H1 (cell line): Measurements from ENCODE around the gene TK1. TPM values are rescaled to one million over a fixed set of nuclear protein-coding genes. Genes with fewer than 3 reads are reported as not detected.
A peak's percentile ranks its signal among the peaks of the same experiment; 100 is the strongest.

Experiments
- CTCF ChIA-PET: fragments of 300-600 bp; sonication (Branson Sonifier 250); formaldehyde crosslinking; loops from one replicate; lab custom pipeline; 2021; ENCODE audit not compliant: partially characterized antibody; lab: Charles Lee
- POLR2A ChIA-PET: fragments of 300-600 bp; sonication (Branson Sonifier 250); formaldehyde crosslinking; loops from one replicate; lab custom pipeline; 2021; ENCODE audit warnings: inconsistent platforms; ENCODE audit not compliant: partially characterized antibody; lab: Charles Lee
- DNase-seq, 2 experiments: peaks; one replicate each; pipeline versions ENCODE4 v3.0.0 to v3.0.0-alpha.2; 2010 to 2022; ENCODE audit warnings: low spot score in 2 of 2, low read depth in 1 of 2, mixed read lengths in 1 of 2
- FAIRE-seq: peaks from 2 replicates; lab custom pipeline; 2011; peaks lifted over from hg19 to GRCh38; lab: Jason Lieb, UNC
- H2AFZ ChIP-seq: 2 replicates; pipeline ENCODE4 v1.8.1; 2012; ENCODE audit warnings: low read length, inconsistent platforms
- H2AK5ac ChIP-seq: 2 replicates; pipeline ENCODE4 v1.6.1; 2013; ENCODE audit warnings: low read depth, low read length
- H2BK120ac ChIP-seq: replicated peaks from 2 replicates; pipeline ENCODE3; 2013; ENCODE audit warnings: low read depth, low read length, inconsistent platforms
- H2BK12ac ChIP-seq: 2 replicates; pipeline ENCODE4 v1.6.1; 2013; ENCODE audit warnings: low read depth, low read length
- H2BK15ac ChIP-seq: 2 replicates; pipeline ENCODE4 v1.6.1; 2013; ENCODE audit warnings: low read length
- H2BK20ac ChIP-seq: 2 replicates; pipeline ENCODE4 v1.6.1; 2013; ENCODE audit warnings: low read length
- H2BK5ac ChIP-seq: 2 replicates; pipeline ENCODE4 v1.6.1; 2013; ENCODE audit warnings: low read depth, low read length
- H3K14ac ChIP-seq: 2 replicates; pipeline ENCODE4 v1.6.1; 2013; ENCODE audit warnings: inconsistent platforms; ENCODE audit not compliant: insufficient read length
- H3K18ac ChIP-seq: 2 replicates; pipeline ENCODE4 v1.6.1; 2013; ENCODE audit warnings: low read length; ENCODE audit errors: extremely low read depth
- H3K23ac ChIP-seq: 2 replicates; pipeline ENCODE4 v1.6.1; 2013; ENCODE audit warnings: inconsistent platforms; ENCODE audit not compliant: insufficient read length
- H3K23me2 ChIP-seq: 2 replicates; pipeline ENCODE4 v1.6.1; 2013; ENCODE audit warnings: low read depth, low read length
- H3K27ac ChIP-seq: 2 replicates; pipeline ENCODE4 v1.6.1; 2011; ENCODE audit warnings: low read depth, low read length, inconsistent platforms
- H3K27me3 ChIP-seq, 4 experiments: replicated peaks in 1 of 4; 1 replicate in 1 of 4; 2 replicates in 3 of 4; pipeline versions ENCODE4 v1.6.1 to v1.8.1; 2011 to 2013; ENCODE audit warnings: low read length in 3 of 4, mild to moderate bottlenecking in 3 of 4, inconsistent platforms in 2 of 4, mixed read lengths in 2 of 4, moderate library complexity in 1 of 4; ENCODE audit not compliant: control insufficient read depth in 3 of 4, insufficient read depth in 3 of 4; ENCODE audit errors: extremely low read depth in 1 of 4
- H3K36me3 ChIP-seq, 4 experiments: 2 replicates each; pipeline versions ENCODE4 v1.6.1 to v1.8.1; 2011 to 2013; ENCODE audit warnings: mild to moderate bottlenecking in 4 of 4, low read length in 3 of 4, moderate library complexity in 2 of 4, control low read depth in 1 of 4, inconsistent platforms in 1 of 4; ENCODE audit not compliant: insufficient read depth in 4 of 4, control insufficient read depth in 2 of 4
- H3K4ac ChIP-seq: replicated peaks from 2 replicates; pipeline ENCODE3; 2013; ENCODE audit warnings: low read length, low read depth, mixed read lengths, inconsistent platforms; ENCODE audit not compliant: insufficient read length
- H3K4me1 ChIP-seq, 4 experiments: replicated peaks in 1 of 4; 1 replicate in 1 of 4; 2 replicates in 3 of 4; pipeline versions ENCODE4 v1.6.1 to v1.8.1; 2011 to 2013; ENCODE audit warnings: low read length in 3 of 4, inconsistent platforms in 2 of 4, mixed read lengths in 1 of 4; ENCODE audit not compliant: insufficient read depth in 4 of 4, control insufficient read depth in 3 of 4
- H3K4me2 ChIP-seq, 2 experiments: 2 replicates each; pipeline versions ENCODE4 v1.6.1 to v1.8.1; 2011 to 2013; ENCODE audit warnings: low read depth in 2 of 2, low read length in 2 of 2, control low read depth in 1 of 2, inconsistent platforms in 1 of 2, mild to moderate bottlenecking in 1 of 2; ENCODE audit not compliant: insufficient read depth in 1 of 2
- H3K4me3 ChIP-seq, 4 experiments: fragments of 200-600, 300-600 bp in 1 of 4; sonication (generic), shearing (Covaris generic), sonication (Bioruptor Twin) in 1 of 4; 2 replicates each; pipeline versions ENCODE4 v1.5.1 to v1.8.1; 2011 to 2016; ENCODE audit warnings: low read length in 4 of 4, low read depth in 3 of 4, control low read depth in 2 of 4, inconsistent platforms in 2 of 4, mild to moderate bottlenecking in 2 of 4, mixed read lengths in 1 of 4, moderate library complexity in 1 of 4; ENCODE audit not compliant: insufficient read depth in 2 of 4; ENCODE audit errors: extremely low read depth in 1 of 4
- H3K56ac ChIP-seq: replicated peaks from 2 replicates; pipeline ENCODE3; 2013; ENCODE audit warnings: low read depth, mild to moderate bottlenecking, mixed read lengths, low read length, inconsistent platforms; ENCODE audit not compliant: insufficient read length
- H3K79me1 ChIP-seq: 2 replicates; pipeline ENCODE4 v1.6.1; 2013; ENCODE audit warnings: low read depth, low read length, control low read depth
- H3K79me2 ChIP-seq, 2 experiments: 2 replicates each; pipeline versions ENCODE4 v1.6.1 to v1.8.1; 2012 to 2013; ENCODE audit warnings: low read length in 2 of 2, mild to moderate bottlenecking in 2 of 2, inconsistent platforms in 1 of 2; ENCODE audit not compliant: insufficient read depth in 2 of 2, control insufficient read depth in 1 of 2
- H3K9ac ChIP-seq, 4 experiments: replicated peaks in 1 of 4; 1 replicate in 1 of 4; 2 replicates in 3 of 4; pipeline versions ENCODE4 v1.6.1 to v1.8.1; 2011 to 2013; ENCODE audit warnings: low read depth in 3 of 4, low read length in 3 of 4, control low read depth in 2 of 4, mild to moderate bottlenecking in 2 of 4, moderate library complexity in 2 of 4, inconsistent platforms in 1 of 4; ENCODE audit errors: extremely low read depth in 1 of 4
- H3K9me3 ChIP-seq, 2 experiments: 2 replicates each; pipeline versions ENCODE4 v1.6.1 to v1.8.1; 2012 to 2013; ENCODE audit warnings: mild to moderate bottlenecking in 2 of 2, moderate library complexity in 2 of 2, control low read depth in 1 of 2, inconsistent platforms in 1 of 2, low read depth in 1 of 2, low read length in 1 of 2, mixed read lengths in 1 of 2; ENCODE audit not compliant: insufficient read depth in 2 of 2
- H4K20me1 ChIP-seq, 2 experiments: replicated peaks in 1 of 2; 2 replicates each; pipeline versions ENCODE3 to v1.8.1; 2011 to 2013; ENCODE audit warnings: inconsistent platforms in 2 of 2, low read length in 2 of 2, mild to moderate bottlenecking in 1 of 2; ENCODE audit not compliant: insufficient read depth in 2 of 2, control insufficient read depth in 1 of 2
- H4K5ac ChIP-seq: 2 replicates; pipeline ENCODE4 v1.6.1; 2013; ENCODE audit warnings: low read length, low read depth, mixed read lengths, inconsistent platforms; ENCODE audit not compliant: insufficient read length
- H4K8ac ChIP-seq: 2 replicates; pipeline ENCODE4 v1.8.0; 2013; ENCODE audit warnings: mild to moderate bottlenecking, moderate library complexity, low read length, inconsistent platforms; ENCODE audit not compliant: insufficient read depth; ENCODE audit errors: extremely low read depth
- H4K91ac ChIP-seq: replicated peaks from 2 replicates; pipeline ENCODE3; 2013; ENCODE audit warnings: low read length, mixed read lengths, inconsistent platforms; ENCODE audit not compliant: insufficient read length
- KDM4A ChIP-seq: IDR thresholded peaks from one replicate; pipeline ENCODE4 v1.7.1; 2012; ENCODE audit warnings: low read depth, mild to moderate bottlenecking, moderate library complexity, low read length, inconsistent platforms; ENCODE audit not compliant: severe bottlenecking
- POLR2A ChIP-seq, 2 experiments: IDR thresholded peaks; 1 replicate in 1 of 2; 2 replicates in 1 of 2; pipeline ENCODE4 v1.6.1; 2011; ENCODE audit warnings: low read depth in 2 of 2, low read length in 2 of 2, mild to moderate bottlenecking in 2 of 2; ENCODE audit errors: control extremely low read depth in 1 of 2
- POLR2AphosphoS5 ChIP-seq: IDR thresholded peaks from 2 replicates; pipeline ENCODE4 v1.6.1; 2011; ENCODE audit warnings: low read depth, low read length
- SAP30 ChIP-seq: fragments of 300-600 bp; sonication (generic); IDR thresholded peaks from 2 replicates; pipeline ENCODE4 v1.7.1; 2012; ENCODE audit warnings: low read length, moderate library complexity, mild to moderate bottlenecking, inconsistent platforms; ENCODE audit not compliant: insufficient read depth, insufficient replicate concordance
- SIN3A ChIP-seq, 2 experiments: IDR thresholded peaks in 1 of 2; conservative IDR thresholded peaks in 1 of 2; 2 replicates each; pipeline ENCODE4 v1.6.1; 2011 to 2012; ENCODE audit warnings: low read length in 2 of 2, improper control_type of control experiment in 1 of 2, low read depth in 1 of 2, mild to moderate bottlenecking in 1 of 2
- TAF1 ChIP-seq: IDR thresholded peaks from 2 replicates; pipeline ENCODE4 v1.6.1; 2011; ENCODE audit warnings: mild to moderate bottlenecking, low read depth, low read length
- TAF7 ChIP-seq: optimal IDR thresholded peaks from 2 replicates; pipeline ENCODE3; 2011; ENCODE audit warnings: low read depth, mild to moderate bottlenecking, inconsistent platforms, low read length, moderate library complexity, borderline replicate concordance
- TBP ChIP-seq: IDR thresholded peaks from 2 replicates; pipeline ENCODE4 v1.6.1; 2011; ENCODE audit warnings: low read depth, low read length, improper control_type of control experiment
- WGBS, 2 experiments: shearing (Covaris generic) in 1 of 2; methylation state at CpG; one replicate each; pipeline versions ENCODE4 v1.1.6 to v1.1.7; 2013 to 2015; ENCODE audit warnings: low lambda C conversion rate in 2 of 2, mixed read lengths in 2 of 2, inconsistent platforms in 1 of 2, low coverage in 1 of 2, missing lambda C conversion rate in 1 of 2; ENCODE audit not compliant: insufficient replicate concordance in 2 of 2, insufficient coverage in 1 of 2, insufficient read length in 1 of 2; ENCODE audit errors: extremely low coverage in 1 of 2, missing lambda C conversion rate in 1 of 2; 5-methylcytosine and 5-hydroxymethylcytosine counted together
- polyA plus RNA-seq, 7 experiments: library from polyadenylated mRNA; depleted of rRNA in 3 of 7; stranded (reverse) in 5 of 7; unstranded in 2 of 7; fragments of >200 nt in 5 of 7; fragments of 200-250 nt in 2 of 7; gene quantifications; 1 replicate in 5 of 7; 2 replicates in 1 of 7; 4 replicates in 1 of 7; pipeline versions ENCODE4 v1.2.1 to v1.2.3, GENCODE V29; 2011 to 2013; ENCODE audit warnings: missing spikeins in 2 of 7, mixed read lengths in 2 of 7
- total RNA-seq: library from RNA; stranded (reverse); fragmentation: NEBNext Ultra II Directional; extraction: Animal tissue kit (Norgen Biotek cat#: 25700); gene quantifications from 2 replicates; pipeline ENCODE4 v1.2.1, GENCODE V29; 2021
- TF ChIP-seq, protein P1 (sequence below): IDR thresholded peaks from 2 replicates; pipeline ENCODE4 v1.6.1; 2011; ENCODE audit warnings: low read depth, mild to moderate bottlenecking, low read length; ENCODE audit not compliant: insufficient read depth

TK1 gene
- total and polyA plus RNA-seq, 2 of the 8 experiments (the other 6 are each of a cell fraction or from before 2014, with no cell fraction given) = 66.9 to 147 TPM

DNA sequence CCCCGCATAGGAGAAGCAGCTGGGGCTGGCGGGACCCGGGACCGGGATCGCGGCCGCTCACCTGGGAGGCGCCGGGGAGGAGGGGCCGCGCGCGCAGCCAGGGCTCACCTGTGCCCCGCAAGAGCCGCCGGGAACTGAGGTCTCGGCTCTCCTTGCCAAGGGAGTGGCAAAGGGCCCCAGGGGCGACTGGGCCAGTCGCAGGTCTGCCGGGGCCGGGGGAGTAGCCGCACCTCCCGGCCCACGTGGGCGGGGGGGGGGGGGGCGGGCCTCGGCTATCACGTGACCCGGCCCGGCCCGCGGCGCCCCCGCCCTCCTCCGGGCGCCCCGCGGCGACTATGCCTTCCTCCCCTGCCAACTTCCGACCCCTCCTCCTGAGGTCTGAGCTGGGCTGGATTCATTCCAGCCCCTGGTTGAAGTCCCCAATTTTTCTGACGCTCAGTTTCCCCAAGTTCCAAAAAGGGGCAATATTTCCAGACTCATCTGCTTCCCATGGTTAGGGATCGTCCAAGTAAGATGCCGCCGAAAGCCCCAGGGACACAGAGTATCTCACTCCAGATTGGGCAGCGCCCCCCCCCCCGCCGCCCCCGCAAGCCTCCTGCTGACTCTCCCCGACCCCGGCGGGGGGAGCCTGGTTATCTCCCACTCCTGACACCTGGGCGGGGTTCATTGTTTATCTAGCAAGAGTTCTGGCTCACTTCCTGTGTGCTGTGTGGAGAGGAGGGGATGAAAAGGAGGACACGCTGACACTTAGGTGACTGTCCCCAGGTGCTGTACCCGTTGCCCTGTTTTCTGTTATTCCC lies 58.1 kb downstream of the TK1 start, which contains the start of gene TMC6:
TMC6 (minus strand) TSS at position 205 of the 800 bp plus-strand sequence. CDS start 1,923 bp downstream, outside the sequence.
- CTCF ChIA-PET = interaction anchor here (0.8 to 11.4 kb wide), 9 partner anchors 8 to 128 kb away, joined by 3 to 122 read pairs (median 3); partner anchors contain the start of genes AFMID and TK1
- peak within 1 kb of the TSS; percentile 80; the same call in 1 of the 2 replicates for H2BK20ac ChIP-seq
- H3K4me1 ChIP-seq = peaks cover 0 to 27% (median 17%) of the 10 kb centered on the region in 4 experiments; a peak in 6 of 7 replicates
- 11% methylated on average over 8 of the region's 54 CpGs; no CpG with 5 or more reads in 1 of the 2 experiments for WGBS, 2 experiments
- peak within 1 kb of the TSS; percentile 82; the same call in 1 of the 2 replicates for H2BK12ac ChIP-seq
- H4K8ac ChIP-seq = peak within 1 kb of the TSS; percentile 83
- no peaks in the 10 kb centered on the region for H3K79me2 ChIP-seq
- peak within 1 kb of the TSS; percentile 96 for H4K5ac ChIP-seq
- H4K20me1 ChIP-seq = peaks cover 2 to 5% of the 10 kb centered on the region in 2 experiments
- peak within 1 kb of the TSS; percentile 62 to 94 (median 70) for H3K4me3 ChIP-seq
- peak within 1 kb of the TSS; percentile 39 for H2BK120ac ChIP-seq
- peak within 1 kb of the TSS; percentile 92 for H4K91ac ChIP-seq
- no peaks in the 10 kb centered on the region for H3K9me3 ChIP-seq
- no peak within 1 kb of the TSS; the same call in 1 of the 2 replicates for H2AK5ac ChIP-seq
- H2AFZ ChIP-seq = no peak within 1 kb of the TSS
- H3K4me2 ChIP-seq = peak within 1 kb of the TSS; percentile 56 to 90
- FAIRE-seq = no peak
- peak within 1 kb of the TSS; percentile 69 for H3K56ac ChIP-seq
- H3K18ac ChIP-seq = peak within 1 kb of the TSS; percentile 83
- H2BK5ac ChIP-seq = peak within 1 kb of the TSS; percentile 55; the same call in 1 of the 2 replicates
- H3K79me1 ChIP-seq = no peaks in the 10 kb centered on the region
- H2BK15ac ChIP-seq = peak within 1 kb of the TSS; percentile 88; the same call in 1 of the 2 replicates
- peak within 1 kb of the TSS; percentile 96 for H3K4ac ChIP-seq
- no peak within 1 kb of the TSS; the same call in 1 of the 2 replicates for H3K27ac ChIP-seq
- H3K27me3 ChIP-seq = peaks cover 0 to 23% (median 14%) of the 10 kb centered on the region in 4 experiments; a peak in 5 of 7 replicates
- H3K9ac ChIP-seq = peak within 1 kb of the TSS; percentile 36 to 55 (median 48); a peak in 5 of 7 replicates
- POLR2A ChIA-PET = interaction anchor here (1.0 to 2.8 kb wide), 12 partner anchors 10 to 171 kb away, joined by 3 to 16 read pairs (median 8); partner anchors contain the start of genes AFMID, TK1 and TNRC6C
- H3K36me3 ChIP-seq = peaks cover 0 to 16% (median 5%) of the 10 kb centered on the region in 4 experiments; a peak in 5 of 8 replicates
- peaks cover 7% of the 10 kb centered on the region for H3K23me2 ChIP-seq
- H3K14ac ChIP-seq = no peak within 1 kb of the TSS
- H3K23ac ChIP-seq = no peak within 1 kb of the TSS
- peak in 1 of 2 experiments; percentile 89 for DNase-seq
- peak in 1 of 2 experiments; percentile 73; a peak in 1 of 4 replicates for TF ChIP-seq SIN3A (conservative IDR thresholded peaks at IDR 0.05 in 1 of 2, IDR thresholded peaks at IDR 0.05 in 1 of 2; ENCODE audit: low read depth in 1 of 2, low read length in 2 of 2)
- TF ChIP-seq TAF1 = peak; percentile 81
- TF ChIP-seq SAP30 = no peak
- TF ChIP-seq KDM4A = peak; percentile 29
- peak; percentile 76 for TF ChIP-seq POLR2AphosphoS5
- TF ChIP-seq, protein P1, sequence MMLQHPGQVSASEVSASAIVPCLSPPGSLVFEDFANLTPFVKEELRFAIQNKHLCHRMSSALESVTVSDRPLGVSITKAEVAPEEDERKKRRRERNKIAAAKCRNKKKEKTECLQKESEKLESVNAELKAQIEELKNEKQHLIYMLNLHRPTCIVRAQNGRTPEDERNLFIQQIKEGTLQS = no peak
- TF ChIP-seq POLR2A (IDR thresholded peaks at IDR 0.05; ENCODE audit: control extremely low read depth in 1 of 2, low read depth in 2 of 2, low read length in 2 of 2) = 0 out of 3 replicates have a peak, but pooled peaks of 1 of the 2 experiments have one; percentile 59
- TF ChIP-seq TBP = peak; percentile 68; the same call in 1 of the 2 replicates
- peak; percentile 85 for TF ChIP-seq TAF7
